ENCODE data around the gene NAGLU.
A peak's percentile ranks its signal among the peaks of the same experiment; 100 is the strongest.

NAGLU gene
- total RNA-seq = 5.3 to 22.9 reads per million in 2 donors

GRCh38 chr17:42536048-42536371, at the start of gene NAGLU:
Gene NAGLU, plus strand, starts transcription at chr17:42536241. Its CDS starts 32 bp downstream, at chr17:42536273.
- peak; percentile 67 for DNase-seq

GRCh38 chr17:42488032-42488431, 48.0 kb upstream of the NAGLU start:
- no peak for DNase-seq

- DNase-seq = no peak
Observed at GRCh38 chr17:42493319-42493718, 42.7 kb upstream of the NAGLU start.

GRCh38 chr17:42494673-42495072, 41.4 kb upstream of the NAGLU start:
- DNase-seq = no peak

- DNase-seq = no peak
Observed at GRCh38 chr17:42498828-42499227, 37.2 kb upstream of the NAGLU start.

GRCh38 chr17:42502091-42502490, 34.0 kb upstream of the NAGLU start:
- no peak for DNase-seq

GRCh38 chr17:42502926-42503325, 33.1 kb upstream of the NAGLU start:
- no peak for DNase-seq

- DNase-seq = no peak
Observed at GRCh38 chr17:42507671-42508070, 28.4 kb upstream of the NAGLU start.

GRCh38 chr17:42508426-42509165, 27.4 kb upstream of the NAGLU start:
- no peak for DNase-seq

GRCh38 chr17:42509409-42509808, 26.6 kb upstream of the NAGLU start:
- no peak for DNase-seq

GRCh38 chr17:42509841-42510240, 26.2 kb upstream of the NAGLU start:
- DNase-seq = no peak

GRCh38 chr17:42512246-42512645, 23.8 kb upstream of the NAGLU start:
- no peak for DNase-seq

- no peak for DNase-seq
Observed at GRCh38 chr17:42512733-42513251, 23.2 kb upstream of the NAGLU start.

GRCh38 chr17:42513686-42514085, 22.4 kb upstream of the NAGLU start:
- DNase-seq = no peak

GRCh38 chr17:42514279-42514678, 21.8 kb upstream of the NAGLU start:
- no peak for DNase-seq

- no peak for DNase-seq
Observed at GRCh38 chr17:42514867-42515266, 21.2 kb upstream of the NAGLU start.

GRCh38 chr17:42517516-42517915, 18.5 kb upstream of the NAGLU start:
- DNase-seq = peak; percentile 85

GRCh38 chr17:42518046-42518754, 17.8 kb upstream of the NAGLU start:
- DNase-seq = no peak

- DNase-seq = no peak
Observed at GRCh38 chr17:42518755-42519545, 17.1 kb upstream of the NAGLU start.

- DNase-seq = no peak
Observed at GRCh38 chr17:42519546-42520491, 16.2 kb upstream of the NAGLU start.

GRCh38 chr17:42520540-42520951, 15.5 kb upstream of the NAGLU start:
- no peak for DNase-seq

GRCh38 chr17:42521036-42521435, 15.0 kb upstream of the NAGLU start:
- DNase-seq = no peak

Data from T-helper 9 cell (primary cell).